Stimulated activated CD8-positive, alpha-beta memory T cell treated with anti-CD3 and anti-CD28 coated beads, Interleukin-4, amount 100 ng/mL, for 1 hour (primary cell): ENCODE data around the gene ADAMTS14.

Experiments
- DNase-seq, 2 donors: peaks; one replicate each; pipeline ENCODE4 v3.0.0-alpha.2; 2020; ENCODE audit warnings: low read depth in 2 of 2, low spot score in 1 of 2

ADAMTS14 gene

DNA sequence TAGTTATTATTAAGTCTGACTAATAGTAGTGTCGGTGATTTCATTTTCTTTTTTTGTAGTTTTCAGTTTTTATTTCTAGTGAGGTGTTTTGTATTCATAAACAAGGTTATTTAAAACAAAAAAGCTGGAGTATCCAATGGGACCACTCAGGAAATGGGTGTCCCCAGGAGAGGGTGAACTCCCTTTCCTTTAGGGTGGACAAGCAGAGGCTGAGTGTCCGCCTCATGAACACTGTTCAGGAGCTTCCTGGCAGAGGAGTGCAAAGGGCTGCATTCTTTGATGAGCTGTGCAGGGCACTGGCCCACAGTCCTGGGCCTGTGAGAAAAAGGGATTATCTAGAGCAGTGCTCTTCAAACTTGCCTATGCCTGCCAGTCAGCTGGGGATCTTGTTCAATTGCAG, 56.0 kb downstream of the ADAMTS14 start:
- DNase-seq, result no peak

DNA sequence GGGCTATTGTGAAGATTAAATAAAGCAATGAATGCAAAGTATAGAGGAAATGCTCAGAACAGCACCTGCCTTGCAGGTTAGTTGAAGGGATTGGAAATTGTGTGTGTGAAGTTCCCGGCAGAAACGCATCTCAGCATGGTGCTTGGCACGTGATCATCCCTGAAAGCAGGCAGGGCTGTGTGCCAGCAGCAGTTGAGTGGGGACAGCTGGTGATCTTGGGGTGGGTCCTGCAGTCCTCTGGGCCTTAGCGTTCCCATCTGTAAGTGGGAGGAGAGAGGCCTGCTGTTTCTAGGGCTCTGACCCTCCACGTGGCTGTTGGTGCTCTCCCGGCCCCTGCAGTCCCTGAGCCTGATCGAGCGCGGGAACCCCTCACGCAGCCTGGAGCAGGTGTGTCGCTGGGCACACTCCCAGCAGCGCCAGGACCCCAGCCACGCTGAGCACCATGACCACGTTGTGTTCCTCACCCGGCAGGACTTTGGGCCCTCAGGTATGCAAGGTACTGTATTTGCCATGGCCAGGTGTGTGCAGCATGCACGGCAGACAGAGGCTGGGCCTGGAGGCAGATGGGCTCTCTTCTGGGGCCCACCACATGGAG, 57.6 kb downstream of the ADAMTS14 start:
- DNase-seq, result no peak

DNA sequence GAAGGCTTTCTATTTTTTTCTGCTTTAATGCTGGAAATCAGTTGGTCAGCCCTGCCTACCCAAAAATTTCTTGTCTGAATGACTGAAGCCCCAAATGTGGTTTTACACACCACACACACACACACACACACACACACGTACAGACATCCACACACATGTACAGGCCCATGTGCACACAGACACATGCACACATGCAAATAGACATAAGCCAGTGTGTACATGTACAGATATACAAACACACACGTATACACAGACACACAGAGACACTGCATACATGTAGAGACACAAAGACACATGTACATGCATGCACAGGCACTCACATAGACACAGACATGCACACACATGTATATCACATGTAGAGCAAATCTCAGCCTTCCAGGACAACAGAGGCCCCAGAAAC, 58.6 kb downstream of the ADAMTS14 start:
- DNase-seq, result no peak

DNA sequence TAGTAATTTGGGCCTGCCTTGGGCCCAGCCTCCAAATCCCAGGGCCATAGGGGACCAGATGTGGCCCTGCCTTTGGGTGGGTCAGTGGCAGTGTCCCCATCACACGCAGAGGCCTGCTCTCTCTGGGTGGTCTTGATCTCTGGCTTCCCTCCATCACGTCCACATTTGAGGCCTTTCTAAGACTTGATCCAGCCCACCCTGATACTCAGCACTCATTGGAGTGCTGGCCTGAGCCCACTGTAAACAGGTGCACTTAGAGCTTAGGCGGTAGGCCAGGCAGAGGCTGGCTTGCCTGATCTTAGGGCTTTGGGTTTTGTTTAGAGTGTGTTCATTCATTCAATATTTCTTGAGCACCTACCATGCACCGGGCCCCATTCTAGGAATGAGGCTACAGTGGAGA, 60.3 kb downstream of the ADAMTS14 start:
- no peak for DNase-seq

DNA sequence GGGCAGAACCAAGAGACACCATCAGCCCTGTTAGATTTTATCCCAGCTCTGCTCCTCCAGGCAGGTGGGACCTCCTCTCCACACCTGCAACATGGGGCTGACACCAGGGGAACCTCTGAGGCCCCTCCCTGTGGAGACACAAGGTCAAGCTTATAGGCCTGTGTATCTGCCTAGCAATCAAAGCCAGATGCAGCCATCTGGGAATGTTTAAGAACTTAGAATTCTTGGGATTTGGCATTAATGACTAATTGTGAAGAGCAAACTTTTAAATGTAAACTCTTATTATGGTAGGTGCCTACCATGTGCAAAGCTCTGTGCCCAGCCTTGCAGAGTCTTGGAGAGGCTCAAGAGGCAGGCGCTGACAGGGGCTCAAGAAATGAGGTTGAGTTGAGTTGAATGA, 60.7 kb downstream of the ADAMTS14 start:
- no peak for DNase-seq

DNA sequence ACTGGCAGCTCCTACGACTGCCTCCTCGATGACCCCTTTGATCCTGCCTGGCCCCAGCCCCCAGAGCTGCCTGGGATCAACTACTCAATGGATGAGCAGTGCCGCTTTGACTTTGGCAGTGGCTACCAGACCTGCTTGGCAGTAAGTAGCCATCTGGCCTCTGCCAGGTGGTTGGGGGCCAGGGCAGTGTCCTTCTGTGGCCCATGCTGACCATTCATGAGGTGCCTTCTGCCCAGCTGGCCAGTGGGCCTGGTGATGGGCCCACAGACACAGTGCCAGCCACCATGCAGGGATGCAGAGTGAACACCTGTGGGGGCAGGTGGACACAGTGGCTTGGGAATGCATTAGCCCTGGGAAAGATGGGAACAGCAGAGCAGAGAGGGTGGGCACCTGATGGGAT, 62.9 kb downstream of the ADAMTS14 start:
- no peak for DNase-seq

DNA sequence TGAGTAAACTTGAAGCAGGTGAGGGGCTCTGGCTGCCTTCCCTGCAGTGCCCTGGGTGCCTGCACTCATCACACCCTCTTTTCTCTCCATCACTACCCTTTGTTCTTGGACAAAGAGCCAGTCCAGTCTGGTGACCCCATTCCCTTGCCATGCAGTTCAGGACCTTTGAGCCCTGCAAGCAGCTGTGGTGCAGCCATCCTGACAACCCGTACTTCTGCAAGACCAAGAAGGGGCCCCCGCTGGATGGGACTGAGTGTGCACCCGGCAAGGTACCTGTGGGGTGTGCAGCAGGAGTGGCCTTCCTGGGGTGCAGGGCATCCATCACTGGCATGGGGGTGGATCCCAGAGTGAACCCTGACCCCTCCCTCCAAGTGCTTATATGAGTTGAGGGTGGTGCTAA, 64.2 kb downstream of the ADAMTS14 start:
- DNase-seq, result no peak

DNA sequence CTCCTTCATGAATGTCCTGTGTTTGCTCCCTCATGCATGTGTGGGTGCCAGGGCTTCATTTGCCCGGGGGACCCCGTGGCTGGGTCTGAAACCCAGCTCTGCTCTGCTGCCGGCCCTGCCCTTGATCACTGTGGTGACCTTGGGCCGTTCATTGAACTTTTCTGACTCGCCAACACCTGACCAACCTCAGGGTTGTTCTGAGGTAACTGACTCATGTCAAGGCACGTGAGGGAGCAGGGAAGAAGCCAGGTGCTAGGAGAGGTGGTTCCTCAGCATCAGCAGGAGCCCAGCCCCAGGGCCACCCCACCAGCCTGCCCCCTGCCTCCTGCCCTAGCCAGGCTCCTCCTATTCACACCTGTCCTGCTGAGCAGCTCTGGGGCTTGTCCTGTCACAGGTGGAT, 64.9 kb downstream of the ADAMTS14 start:
- DNase-seq, result no peak

DNA sequence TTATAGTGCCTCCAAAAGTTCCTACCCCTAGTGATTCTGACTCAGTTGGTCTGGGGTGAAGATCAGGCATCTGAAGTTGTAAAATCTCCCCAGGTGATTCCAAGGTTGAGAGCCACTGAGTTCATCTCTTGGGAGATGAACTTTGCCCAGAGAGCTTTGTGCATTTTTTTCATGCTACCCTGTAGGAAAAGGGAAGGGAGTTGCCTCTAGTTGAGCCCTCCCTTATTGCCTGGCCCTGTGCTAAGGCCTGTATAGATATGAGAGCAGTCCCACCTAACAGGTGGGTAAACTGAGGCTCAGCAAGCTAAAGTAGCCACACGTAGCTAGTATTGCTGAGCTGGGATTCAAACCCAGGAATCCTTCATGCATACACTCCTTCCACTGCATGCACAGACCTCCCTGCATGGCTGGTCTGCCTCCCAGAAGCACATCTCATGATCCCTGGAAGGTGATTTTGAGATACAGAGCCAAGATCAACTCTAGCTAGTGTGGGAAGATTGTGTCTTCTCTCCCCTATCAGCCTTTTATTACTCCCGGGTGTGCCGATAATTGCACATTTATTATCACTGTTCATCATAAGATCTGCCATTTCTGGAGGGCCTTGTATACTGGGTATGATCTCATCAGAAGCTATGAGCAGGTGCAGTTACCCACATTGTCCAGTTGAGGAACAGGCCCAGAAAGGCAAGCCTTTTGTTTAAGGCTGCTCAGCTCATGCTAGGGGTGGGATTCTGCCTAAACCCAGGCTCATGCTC, 65.9 kb downstream of the ADAMTS14 start:
- no peak for DNase-seq

DNA sequence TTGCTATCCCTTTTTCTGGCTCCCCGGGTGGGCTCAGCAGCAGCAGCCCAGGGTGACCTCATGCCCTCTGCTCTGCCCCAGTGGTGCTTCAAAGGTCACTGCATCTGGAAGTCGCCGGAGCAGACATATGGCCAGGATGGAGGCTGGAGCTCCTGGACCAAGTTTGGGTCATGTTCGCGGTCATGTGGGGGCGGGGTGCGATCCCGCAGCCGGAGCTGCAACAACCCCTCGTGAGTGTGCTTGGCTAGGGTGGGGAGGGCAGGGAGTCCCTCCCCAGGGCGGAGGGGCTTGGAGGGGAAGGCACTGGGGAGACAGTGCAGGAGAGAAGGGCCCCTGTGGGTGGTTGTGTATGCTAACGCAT, 66.4 kb downstream of the ADAMTS14 start:
- DNase-seq, result no peak

DNA sequence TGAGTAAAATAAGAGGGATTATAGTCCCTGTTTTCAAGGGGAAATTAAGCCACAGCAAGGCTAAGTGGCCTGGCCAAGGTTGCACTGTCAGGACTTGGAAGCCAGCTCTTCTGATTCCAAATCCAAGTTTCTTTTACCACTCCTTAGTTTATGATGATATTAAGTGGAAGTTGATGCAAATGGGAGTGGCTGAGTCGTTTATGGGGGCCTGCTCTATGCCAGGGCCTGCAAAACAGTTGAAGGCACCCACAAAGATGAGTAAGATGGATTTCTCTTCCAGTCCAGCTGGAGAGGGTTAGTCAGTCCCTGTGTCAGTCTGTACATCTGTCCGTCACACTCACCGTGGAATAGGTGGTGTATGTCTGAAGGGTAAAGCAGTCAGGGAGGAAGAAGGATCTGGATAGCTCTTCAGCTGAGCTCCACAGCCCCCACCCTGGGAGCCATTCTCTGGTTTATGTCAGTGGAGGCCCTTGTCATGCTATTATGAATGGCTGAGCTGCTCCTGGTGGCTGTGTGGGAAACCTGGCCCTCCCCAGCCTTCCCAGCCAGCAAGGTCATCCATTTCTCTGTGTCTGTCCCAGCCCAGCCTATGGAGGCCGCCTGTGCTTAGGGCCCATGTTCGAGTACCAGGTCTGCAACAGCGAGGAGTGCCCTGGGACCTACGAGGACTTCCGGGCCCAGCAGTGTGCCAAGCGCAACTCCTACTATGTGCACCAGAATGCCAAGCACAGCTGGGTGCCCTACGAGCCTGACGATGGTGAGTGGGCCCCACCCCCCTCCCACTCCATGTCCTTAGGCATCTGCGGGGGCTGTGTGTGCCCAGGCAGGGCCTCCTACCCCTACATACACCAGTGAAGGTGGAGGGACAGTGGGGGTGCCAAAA, 68.3 kb downstream of the ADAMTS14 start:
- DNase-seq, result no peak

DNA sequence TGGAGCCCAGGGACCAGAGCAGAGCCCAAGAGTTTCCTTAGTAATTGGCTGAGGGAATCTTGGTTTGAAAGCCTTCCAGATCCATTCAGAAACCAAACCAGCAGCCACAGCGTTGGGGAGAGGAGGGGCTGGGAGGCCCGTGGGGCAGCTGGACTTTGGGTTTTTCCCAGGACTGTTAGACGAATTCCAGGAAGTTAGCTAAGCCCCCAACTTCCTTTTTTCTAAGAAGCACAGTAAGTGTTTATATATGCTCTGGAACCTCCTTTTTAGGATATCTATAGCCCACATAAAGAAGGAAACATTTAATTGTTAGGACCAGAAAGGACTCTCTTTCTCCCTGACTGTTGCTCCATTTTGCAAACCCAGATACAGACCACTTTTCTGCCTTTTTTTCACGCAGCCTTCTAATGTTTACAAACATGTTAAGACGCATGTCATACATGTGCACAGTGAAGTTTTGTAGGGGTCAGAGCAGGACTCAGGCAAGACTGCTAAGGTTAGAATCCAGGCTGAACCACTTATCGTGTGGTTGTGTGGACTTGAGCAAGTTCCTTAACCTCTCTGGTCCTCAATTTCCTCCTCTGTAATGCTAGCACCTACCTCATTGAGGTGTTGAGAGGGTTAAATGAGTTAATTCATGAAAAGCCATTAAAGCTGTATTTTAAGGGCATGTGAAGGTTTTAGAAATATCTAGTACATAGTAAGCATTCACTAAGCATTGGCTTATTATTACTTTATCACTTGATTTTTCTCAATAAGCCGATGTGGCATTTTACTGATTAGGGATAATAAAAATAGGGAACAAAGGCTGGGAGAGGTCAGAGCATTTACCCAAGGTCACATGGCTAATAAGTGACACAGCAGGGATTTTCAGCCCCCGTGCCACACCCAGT, 70.5 kb downstream of the ADAMTS14 start:
- DNase-seq, result no peak

DNA sequence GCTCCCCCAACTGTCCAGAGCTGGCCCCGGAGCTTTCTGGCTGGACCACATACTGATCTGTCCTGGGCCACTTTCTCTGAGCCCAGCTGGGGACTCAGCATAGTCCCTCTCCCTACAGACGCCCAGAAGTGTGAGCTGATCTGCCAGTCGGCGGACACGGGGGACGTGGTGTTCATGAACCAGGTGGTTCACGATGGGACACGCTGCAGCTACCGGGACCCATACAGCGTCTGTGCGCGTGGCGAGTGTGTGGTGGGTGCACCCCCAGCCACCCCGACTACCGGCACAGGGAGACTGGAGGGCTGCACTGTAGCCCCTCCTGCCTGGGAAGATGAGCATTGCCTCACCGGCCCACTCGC, 71.1 kb downstream of the ADAMTS14 start:
- DNase-seq, result no peak

DNA sequence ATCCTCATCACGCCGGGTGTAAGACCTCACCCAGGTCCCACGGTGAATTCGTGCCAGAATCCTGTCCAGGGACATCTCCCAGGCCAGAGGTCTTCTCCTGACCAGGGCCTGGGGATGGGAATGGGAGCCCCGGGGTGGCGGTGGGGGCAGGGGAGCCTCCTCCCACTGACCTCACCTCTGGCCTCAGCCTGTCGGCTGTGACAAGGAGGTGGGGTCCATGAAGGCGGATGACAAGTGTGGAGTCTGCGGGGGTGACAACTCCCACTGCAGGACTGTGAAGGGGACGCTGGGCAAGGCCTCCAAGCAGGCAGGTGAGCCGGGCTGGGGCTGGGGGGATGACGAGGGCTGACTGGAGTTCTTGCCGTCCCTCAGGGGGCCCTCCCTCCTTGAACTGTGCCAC, 71.6 kb downstream of the ADAMTS14 start:
- no peak for DNase-seq

DNA sequence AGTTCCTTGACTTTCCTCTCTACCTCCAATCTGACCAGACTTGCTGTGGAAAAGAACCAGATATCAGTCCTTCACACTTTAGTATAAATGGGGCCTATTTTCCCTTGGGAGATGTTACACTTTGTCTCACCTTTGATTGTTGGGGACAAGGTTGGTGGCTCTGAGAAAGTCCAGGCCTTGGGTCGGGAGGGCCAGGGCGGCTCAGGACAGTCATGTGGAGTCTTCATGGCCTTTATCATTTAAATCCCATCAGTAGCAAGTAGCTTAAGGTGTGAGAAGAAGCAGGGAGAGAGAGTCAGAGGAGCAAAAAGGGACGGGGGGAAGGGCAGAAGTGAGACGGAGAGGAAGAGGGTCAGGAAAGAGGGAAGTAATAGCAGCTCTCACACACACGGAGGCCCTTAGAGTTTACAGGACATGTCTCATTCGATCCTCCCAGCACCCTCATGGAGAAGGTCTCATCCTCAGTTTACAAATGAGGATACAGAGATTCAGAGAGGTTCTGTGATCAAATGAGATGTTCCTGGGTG, 72.4 kb downstream of the ADAMTS14 start:
- no peak for DNase-seq

DNA sequence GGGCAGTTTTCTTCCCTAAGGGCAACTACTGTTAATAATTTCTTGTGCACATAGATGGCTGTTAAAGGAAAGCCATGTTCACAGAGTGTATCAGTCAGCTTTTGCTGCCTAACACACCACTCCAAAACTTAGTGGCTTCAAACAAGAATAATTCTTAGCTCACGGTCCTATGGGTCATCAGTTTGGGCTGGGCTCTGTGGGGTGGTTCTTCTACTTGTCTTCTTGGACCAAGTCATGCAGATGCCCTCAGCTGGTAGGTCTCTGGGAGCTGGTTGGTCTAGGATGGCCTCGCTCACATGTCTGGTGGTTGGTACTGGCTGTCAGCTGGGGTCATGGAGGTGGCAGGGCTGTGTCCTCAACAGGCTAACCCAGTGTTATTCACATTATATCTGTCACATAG, 73.2 kb downstream of the ADAMTS14 start:
- no peak for DNase-seq

DNA sequence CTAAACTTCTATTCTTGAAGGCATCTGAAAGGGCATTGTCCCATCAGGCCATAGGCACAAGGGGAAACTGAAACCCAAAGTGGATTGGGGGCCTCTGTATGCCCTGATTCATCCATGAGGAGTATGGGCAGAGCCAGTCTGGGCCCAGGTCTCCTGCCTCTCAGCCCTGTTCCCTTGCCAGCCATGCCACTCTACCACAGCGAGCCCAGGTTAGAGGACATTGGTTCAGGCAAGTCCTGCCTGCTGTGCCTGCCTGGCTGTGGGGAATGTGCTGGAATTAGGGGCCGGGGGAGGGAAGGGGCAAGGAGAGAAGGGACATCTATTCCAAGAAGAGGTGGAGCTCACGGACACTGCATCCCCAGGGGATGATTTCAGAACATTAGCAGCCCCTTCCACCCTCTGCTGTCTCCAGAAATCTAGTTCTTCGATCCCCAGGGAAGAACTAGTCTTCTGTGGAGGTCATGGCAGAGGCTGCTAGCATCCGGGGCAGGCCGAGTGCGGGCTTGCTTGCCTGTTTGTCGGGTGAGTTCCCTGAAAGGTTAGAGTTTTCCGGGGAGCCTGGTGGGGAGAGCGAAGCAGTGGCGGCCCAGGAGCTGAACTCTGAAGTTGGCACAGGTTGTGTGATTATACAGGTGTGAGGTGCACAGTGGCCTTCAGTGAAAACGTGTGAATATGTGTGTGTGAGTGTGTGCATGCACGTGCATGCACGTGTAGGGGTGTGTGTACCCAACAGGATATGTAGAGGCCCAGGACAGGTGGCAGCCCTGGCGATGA, 75.1 kb downstream of the ADAMTS14 start:
- DNase-seq, result no peak

DNA sequence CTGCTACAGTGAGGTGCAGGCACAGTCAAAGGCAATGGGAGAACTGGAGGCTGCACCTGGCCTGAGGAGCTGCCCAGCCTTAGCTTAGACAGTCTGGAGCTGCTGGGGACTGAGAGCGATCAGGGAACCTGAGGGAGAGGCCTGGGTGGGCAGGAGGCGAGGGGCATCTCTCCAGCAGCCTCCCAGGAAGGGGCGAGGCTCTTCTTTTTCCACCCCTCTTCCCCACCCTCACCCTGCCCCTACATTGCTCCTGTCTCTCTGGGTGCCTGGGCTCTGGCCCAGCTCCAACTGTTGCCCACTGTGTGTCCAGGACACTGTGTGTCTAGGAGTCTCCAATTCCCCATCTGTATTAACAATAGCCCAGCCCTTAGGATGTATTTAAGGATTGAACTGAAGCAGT, 76.0 kb downstream of the ADAMTS14 start:
- DNase-seq, result no peak

DNA sequence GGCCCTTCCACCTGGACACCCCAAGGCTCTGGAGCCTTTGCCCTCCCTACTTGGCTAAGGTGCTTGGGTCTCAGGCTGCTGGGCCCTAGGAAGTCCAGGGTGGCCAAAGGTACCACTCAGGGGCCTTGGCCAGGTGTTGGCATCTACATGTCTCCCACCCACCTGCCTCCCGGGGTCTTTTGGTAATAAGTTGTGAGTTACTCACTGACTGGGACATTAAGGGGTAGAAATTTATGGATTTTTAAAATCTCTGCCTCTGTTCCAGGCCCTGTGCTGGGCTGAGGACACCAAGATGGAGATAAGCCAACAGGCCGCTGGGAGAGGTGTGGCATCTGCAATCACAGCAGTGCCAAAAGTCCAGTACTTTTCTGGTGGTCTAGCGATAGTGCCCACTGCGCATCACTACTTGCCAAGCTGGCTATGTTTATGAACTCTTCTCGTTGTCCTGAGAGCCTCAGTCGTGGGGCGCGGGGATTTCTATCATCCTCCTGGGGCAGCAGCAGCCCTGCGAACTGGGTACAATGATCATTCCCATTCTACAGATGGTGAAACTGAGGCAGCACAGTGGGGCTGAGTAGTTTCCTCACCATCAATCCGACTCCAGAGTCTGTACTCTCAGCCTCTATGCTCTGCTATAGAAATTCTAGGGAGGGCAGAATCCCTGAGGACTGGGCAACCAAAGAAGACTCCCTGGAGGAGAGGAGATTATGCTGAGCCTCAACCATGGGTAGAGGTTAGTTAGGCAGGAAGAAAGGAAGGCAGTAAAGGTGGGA, 76.7 kb downstream of the ADAMTS14 start:
- no peak for DNase-seq

DNA sequence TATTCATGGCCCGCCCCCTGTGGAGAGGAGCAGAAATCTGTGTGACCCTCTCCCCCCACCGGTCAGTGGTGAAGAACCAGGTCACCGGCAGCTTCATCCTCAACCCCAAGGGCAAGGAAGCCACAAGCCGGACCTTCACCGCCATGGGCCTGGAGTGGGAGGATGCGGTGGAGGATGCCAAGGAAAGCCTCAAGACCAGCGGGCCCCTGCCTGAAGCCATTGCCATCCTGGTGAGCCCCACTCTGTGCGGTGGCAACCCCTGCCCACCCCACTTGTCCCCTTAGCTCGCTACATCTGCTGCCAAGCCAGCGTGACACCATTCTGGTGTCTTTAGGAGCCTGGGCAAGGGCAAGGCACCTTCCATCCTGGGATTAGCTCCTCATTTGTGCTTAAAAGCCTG, 77.5 kb downstream of the ADAMTS14 start:
- DNase-seq, result no peak
